Measurements from ENCODE around the gene VRK3.
"Not testable (repeated sequence)": the region's sequence is repeated elsewhere in the genome, so short reads cannot be mapped to it uniquely, and the experiment has no call there.

Gene VRK3

GRCh38 chr19:50058425-50058824 is 33.3 kb upstream of the VRK3 start:
- TF ChIP-seq CTCF (IDR thresholded peaks at IDR 0.05): no peak
- no peak for DNase-seq (ENCODE audit: low spot score)
- Histone ChIP-seq H3K4me3 (no peak overlapping the region), H3K27ac (no peak overlapping the region)

DNA sequence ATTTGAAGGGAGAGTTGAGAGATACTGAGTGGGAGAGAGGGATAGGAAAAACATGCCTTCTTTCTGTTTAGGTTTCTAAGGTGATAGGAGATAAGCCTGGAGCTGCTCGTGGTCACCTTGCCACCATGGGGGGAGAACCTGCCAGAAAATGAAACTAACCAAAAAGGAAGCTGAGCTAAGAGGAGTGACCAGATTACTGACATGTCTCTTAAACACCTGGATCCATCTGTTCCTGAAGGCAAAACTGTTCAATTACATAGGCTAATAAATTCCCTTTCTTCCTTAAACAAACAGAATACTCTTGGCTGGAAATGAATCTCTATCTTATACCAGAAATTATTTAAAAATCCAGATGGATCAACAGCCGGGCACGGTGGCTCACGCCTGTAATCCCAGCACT is 27.9 kb upstream of the VRK3 start:
- no peak overlapping the region for H3K27ac ChIP-seq
- DNase-seq (ENCODE audit: low spot score): no peak
- TF ChIP-seq CTCF (IDR thresholded peaks at IDR 0.05): no peak
- H3K4me3 ChIP-seq: no peak overlapping the region

- Histone ChIP-seq H3K4me3 (no peak overlapping the region), H3K27ac (no peak overlapping the region)
- DNase-seq (ENCODE audit: low spot score): no peak
- TF ChIP-seq CTCF (IDR thresholded peaks at IDR 0.05): no peak
These were observed 26.8 kb upstream of the VRK3 start for GRCh38 chr19:50051964-50052363.

- H3K4me3 ChIP-seq: peak overlapping the region; percentile 83
- H3K27ac ChIP-seq: peak overlapping the region; percentile 68 to 87
- DNase-seq (ENCODE audit: low spot score): not testable (repeated sequence)
These were observed 26.2 kb upstream of the VRK3 start for GRCh38 chr19:50051228-50051895.

DNA sequence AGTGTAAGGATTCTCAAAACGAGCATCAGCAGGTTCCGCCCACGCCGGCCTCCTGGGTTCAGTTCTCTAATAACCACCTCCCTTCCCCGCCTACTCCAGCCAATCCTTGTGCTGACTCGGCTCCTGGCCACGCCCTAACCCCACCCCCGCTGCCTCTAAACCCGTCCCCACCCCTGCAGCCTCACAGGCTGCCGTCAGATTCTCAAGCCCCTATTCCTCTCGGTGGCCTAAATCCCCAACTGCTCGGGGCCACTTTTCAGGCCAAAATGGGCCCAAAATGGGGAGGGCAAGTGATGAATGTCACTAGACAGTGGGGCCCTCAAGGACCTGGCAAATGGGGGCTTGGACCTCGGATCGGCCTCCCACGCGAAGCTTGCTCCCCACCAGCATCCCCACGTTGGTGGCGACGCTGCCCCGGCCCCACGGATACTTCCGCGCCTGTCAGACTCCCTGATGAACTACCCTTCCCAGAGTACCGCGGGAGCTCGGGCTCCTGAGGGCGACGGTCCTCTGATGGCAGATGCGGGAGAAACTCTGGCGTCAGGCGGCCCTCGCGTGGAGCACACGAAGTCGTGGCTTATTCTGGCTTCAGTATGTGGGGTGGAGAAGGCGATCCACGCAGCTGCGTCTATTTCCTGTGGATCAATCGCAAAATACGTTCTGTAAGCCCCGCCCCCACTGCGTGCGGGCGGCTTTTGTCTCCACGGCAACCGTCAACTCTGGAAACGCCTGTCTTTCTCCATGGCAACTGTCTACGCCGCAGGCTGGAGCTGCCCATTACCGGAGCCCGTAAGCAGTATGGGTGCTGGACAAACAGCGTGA is 25.4 kb upstream of the VRK3 start:
- TF ChIP-seq CTCF (IDR thresholded peaks at IDR 0.05): no peak
- Histone ChIP-seq H3K27ac (peak overlapping the region; percentile 68 to 87), H3K4me3 (peak overlapping the region; percentile 83)
- peak; percentile 91 for DNase-seq (ENCODE audit: low spot score)

DNA sequence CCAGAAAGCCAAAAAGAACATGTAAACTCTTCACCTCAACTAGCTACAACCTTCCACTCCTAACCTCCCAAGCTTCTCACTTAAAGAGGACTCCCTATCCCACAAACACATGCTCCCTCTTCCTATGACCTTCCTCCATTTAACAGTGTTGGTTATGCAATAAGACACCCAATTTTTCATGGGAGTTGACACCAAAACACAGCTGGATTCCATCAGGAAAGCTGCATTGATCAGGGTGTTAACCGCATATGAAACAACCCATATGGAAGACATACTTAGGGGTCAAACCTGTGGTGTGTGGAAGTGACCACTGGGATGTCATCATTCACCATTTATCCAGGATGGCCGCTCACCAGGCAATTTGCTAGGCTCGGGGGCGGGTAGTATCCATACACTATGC is 22.5 kb upstream of the VRK3 start:
- Histone ChIP-seq H3K27ac (no peak overlapping the region), H3K4me3 (no peak overlapping the region)
- no peak for TF ChIP-seq CTCF (IDR thresholded peaks at IDR 0.05)
- no peak for DNase-seq (ENCODE audit: low spot score)

DNA sequence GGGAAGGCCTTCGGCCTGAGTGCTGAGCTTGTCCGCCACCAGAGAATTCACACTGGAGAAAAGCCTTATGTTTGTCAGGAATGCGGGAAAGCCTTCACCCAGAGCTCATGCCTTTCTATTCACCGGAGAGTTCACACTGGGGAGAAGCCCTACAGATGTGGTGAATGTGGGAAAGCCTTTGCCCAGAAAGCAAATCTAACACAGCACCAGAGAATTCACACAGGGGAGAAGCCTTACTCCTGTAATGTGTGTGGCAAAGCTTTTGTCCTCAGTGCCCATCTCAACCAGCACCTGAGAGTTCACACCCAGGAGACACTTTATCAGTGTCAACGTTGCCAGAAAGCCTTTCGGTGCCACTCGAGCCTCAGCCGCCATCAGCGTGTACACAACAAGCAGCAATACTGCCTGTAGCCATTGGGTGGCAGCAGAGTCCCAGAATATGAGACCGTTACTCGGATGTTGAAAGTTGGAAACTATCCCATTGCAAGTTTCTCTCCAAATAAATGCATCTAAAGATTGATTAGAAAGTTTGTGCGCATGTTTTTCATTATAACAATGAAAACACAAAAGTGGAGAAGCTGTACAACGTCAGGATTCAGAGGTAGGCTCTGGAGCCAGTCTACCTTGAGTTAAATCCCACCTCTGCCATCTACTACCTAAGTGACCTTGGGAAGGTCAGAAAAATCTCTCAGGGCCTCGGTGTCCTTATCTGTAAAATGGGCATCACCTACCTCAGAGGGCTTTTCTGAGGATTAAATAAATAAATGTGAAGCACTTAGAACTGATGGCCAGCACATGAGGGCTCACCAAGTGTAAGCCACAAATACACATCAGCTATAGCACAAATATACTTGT is 21.7 kb upstream of the VRK3 start:
- H3K4me3 ChIP-seq: no peak overlapping the region
- TF ChIP-seq CTCF (IDR thresholded peaks at IDR 0.05): peak; percentile 50

More for the DNA sequence above, 21.7 kb upstream of the VRK3 start:
- no peak for DNase-seq (ENCODE audit: low spot score)
- no peak overlapping the region for H3K27ac ChIP-seq

All from coronary artery (tissue), 2 donors.